HG03097 (cell line): Measurements from ENCODE around the gene LILRB2.
"Not testable (repeated sequence)": the region's sequence is repeated elsewhere in the genome, so short reads cannot be mapped to it uniquely, and the experiment has no call there.

Experiments used
- ATAC-seq: cut with Tn5 transposase; IDR thresholded peaks from one replicate; pipeline ENCODE4 v1.9.1; 2021; ENCODE audit not compliant: unreplicated experiment, low FRiP score

The LILRB2 gene

DNA sequence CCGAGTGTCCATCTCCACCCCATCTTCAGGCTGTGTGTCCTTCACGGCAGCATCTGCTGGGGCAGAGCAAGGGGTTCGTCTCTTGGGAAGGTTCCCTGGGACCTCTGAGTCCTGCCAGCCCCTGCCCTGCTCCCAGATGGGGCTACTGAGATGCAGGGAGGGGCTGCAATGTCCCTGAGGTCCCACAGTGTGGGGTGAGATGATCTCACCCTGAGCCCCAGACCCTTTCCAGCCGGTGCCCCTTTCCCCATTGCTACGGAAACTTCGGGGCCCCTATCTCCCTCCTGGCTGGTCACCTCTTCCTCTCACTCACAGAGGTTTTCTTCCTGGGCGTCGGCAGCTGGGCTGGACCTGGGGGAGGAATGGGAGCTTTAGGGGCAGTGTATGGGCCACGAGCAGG is 5.0 kb downstream of the LILRB2 start:
- ATAC-seq, result no peak

- not testable (repeated sequence) for ATAC-seq
Measured at GRCh38 chr19:54274516-54274915, 6.4 kb downstream of the LILRB2 start.

GRCh38 chr19:54273821-54274220 is 7.1 kb downstream of the LILRB2 start:
- no peak for ATAC-seq

GRCh38 chr19:54272181-54272580 is 8.7 kb downstream of the LILRB2 start:
- not testable (repeated sequence) for ATAC-seq

- not testable (repeated sequence) for ATAC-seq
Measured at GRCh38 chr19:54271587-54271986, 9.3 kb downstream of the LILRB2 start.

DNA sequence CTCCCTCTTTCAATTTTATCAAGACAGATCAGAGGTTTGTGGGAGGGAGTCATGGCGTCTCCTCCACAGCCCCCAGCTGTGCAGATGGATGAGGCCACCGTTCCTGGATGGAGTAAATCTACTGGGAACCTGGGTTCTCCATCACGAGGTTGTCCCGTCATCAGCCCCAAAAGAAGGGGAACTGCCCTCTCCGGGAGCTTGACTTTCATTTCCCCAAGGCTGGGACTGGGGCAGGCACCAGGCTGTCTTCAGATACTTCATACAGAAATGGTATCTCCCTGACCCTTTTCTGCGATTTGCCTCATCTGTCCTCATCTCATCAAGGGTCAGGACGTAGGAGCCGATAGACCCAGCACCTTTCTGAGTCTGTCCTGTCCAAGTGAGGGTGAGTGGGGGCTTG is 9.8 kb downstream of the LILRB2 start:
- ATAC-seq, result no peak

DNA sequence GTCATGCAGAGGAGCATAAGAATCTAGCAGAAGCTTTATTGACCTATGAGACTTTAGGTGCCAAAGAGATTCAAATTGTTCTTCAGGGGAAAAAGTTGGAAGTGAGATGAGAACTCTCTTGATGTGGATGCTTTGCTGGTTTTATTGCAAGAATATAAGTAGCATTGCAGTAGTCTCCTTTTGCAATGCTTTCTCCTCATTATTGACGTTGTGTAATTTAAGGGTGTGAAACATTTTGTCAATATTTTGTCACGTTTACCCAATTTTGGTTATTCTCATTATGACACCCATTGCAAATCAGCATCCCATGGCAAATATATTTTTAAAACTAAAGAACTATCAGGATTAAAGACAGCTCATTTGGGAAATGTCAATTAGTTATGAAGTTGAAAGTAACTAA is 12.0 kb downstream of the LILRB2 start:
- no peak for ATAC-seq

- no peak for ATAC-seq
Measured at GRCh38 chr19:54266133-54266532, 14.8 kb downstream of the LILRB2 start.

DNA sequence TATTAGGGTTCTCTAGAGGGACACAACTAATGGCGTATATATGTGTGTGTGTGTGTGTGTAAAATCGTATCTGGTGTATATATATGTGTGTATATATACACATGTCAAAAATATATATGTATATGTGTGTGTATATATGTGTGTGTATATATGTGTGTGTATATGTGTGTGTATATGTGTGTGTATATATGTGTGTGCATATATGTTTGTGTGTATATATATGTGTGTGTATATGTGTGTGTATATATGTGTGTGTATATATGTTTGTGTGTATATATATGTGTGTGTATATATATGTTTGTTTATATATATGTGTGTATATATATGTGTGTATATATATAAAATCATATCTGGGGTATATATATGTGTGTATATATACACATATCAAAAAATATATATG is 18.4 kb downstream of the LILRB2 start:
- no peak for ATAC-seq

DNA sequence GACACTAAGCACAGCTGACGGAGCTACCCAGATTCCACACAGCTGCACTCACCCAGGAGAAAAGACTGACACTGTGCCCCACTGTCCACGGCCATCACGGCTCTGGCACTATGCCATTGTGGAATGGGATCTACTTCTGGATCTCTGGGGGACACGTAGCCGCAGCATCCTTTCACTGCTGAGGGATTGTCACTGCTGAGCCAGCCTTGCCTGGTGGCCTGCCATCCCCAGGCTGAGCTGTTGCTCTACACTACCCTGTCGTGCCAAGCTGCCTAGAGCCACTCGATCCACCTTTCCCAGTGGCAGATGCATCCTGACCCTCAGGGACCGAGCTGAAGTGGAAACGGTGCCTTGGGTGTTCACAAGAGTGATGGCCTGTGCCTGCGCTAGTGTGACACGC is 18.8 kb downstream of the LILRB2 start:
- ATAC-seq, result no peak

DNA sequence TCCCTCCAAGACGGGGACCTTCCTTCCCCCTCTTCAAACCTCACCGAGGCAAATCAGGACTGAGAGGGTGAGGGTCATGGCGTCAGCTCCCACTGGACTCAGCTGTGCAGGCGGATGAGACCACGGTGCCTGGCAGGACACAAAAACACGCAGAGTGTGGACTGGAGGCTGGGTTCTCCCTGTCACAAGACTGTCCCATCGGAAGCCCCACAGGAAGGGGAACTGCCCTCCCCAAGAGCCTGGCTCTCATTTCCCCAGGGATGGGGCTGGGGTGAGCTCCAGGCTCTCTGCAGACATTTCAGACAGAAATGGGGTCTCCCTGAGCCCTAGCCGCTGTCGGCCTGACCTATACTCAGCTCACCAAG is 23.8 kb downstream of the LILRB2 start, which contains the start of gene LILRB5:
Gene LILRB5, minus strand, starts transcription at position 158 of the 365 bp plus-strand sequence. Its CDS starts 80 bp downstream, at position 78.
- ATAC-seq, result no peak

- no peak for ATAC-seq
Measured at GRCh38 chr19:54256250-54257115, 24.4 kb downstream of the LILRB2 start.

- no peak for ATAC-seq
Measured at GRCh38 chr19:54255105-54255775, 25.7 kb downstream of the LILRB2 start.

- ATAC-seq, result no peak
Measured at GRCh38 chr19:54254195-54254906, 26.6 kb downstream of the LILRB2 start.

DNA sequence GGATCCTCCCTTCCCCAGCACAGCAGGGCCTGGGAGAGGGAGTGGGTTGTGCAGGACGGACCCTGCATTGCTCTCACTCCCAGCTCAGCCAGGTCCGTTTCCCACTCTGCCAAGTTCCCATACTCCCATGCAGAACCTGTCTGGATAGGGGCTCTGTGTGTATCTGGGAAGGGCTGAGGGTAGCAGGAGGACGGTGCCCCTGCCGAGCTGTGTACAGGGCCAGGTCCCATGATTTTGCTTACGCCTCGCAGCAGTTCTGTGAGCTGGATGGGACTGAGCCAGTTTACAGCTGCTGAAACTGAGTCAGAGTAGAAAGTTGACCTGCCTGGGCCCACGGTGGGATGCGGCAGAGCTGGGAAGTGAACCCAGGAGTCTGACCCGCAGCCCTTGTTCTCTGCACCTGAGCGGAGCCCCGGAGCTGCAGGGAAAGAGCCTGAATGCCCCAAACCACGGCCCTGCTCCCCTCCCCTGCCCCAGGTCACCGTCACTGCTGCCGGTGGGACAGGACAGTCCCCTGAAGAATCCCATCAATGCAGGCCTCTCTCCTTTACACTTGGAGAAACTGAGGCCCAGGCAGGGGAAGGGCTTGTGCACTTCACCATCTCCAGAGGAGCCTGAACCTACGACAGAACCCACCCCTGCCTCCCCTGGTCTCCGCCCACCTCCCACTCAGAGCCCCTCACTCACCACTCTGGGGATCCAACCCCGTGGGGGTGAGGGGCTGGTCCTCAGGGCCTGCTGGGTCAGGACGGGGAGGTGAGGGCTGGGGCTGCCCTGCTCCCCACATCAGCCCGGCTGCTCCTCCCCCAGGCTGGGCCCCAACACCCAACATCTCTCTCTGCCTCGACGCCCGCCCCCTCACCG is 27.3 kb downstream of the LILRB2 start:
- no peak for ATAC-seq

DNA sequence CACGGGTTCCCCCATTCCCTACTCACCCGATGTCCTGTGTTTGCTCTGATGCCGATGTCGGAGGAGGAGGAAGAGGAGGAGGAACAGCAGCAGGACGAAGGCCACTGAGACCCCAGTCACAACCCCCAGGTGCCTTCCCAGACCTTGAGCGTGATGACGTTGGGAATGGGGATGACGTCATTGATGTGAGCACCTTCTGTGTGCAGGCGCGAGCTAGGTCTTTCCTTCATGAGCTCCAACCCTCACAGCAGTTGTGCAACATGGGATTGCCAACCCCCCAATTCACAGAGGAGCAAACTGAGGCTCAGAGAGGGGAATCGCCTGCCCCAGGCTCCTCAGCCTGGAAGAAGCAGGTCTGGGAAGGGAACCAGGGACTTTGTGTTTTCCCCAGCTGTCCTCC is 28.1 kb downstream of the LILRB2 start:
- ATAC-seq, result no peak

- ATAC-seq, result no peak
Measured at GRCh38 chr19:54252243-54252642, 28.7 kb downstream of the LILRB2 start.

DNA sequence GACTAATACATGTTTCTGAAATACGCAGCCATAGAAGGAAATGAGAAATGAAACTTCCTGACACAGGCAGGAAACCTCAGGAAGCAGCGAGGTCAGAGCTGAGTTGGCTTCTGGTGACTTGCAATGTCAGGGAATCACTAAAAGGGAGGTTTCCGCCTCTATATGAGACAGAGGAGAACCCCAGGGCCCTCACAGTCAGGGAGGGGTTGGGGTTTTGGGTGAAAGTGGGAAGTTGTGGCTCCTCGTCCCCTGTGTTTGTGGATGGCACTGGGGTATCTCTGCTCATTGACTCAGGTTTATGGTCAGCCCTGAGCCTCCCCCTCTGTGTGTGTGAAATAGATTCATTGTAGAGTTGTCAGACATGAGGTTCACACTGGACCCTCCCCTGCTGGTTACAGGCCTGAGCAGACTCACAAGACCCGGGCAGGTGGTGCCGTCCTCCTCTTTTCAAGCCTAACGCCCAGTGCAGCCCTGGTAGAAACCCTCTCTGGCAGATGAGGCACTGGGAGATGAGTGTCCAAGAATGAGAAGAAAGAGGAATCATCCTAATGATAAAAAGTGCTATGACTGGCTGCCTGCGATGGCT is 32.8 kb downstream of the LILRB2 start:
- no peak for ATAC-seq

DNA sequence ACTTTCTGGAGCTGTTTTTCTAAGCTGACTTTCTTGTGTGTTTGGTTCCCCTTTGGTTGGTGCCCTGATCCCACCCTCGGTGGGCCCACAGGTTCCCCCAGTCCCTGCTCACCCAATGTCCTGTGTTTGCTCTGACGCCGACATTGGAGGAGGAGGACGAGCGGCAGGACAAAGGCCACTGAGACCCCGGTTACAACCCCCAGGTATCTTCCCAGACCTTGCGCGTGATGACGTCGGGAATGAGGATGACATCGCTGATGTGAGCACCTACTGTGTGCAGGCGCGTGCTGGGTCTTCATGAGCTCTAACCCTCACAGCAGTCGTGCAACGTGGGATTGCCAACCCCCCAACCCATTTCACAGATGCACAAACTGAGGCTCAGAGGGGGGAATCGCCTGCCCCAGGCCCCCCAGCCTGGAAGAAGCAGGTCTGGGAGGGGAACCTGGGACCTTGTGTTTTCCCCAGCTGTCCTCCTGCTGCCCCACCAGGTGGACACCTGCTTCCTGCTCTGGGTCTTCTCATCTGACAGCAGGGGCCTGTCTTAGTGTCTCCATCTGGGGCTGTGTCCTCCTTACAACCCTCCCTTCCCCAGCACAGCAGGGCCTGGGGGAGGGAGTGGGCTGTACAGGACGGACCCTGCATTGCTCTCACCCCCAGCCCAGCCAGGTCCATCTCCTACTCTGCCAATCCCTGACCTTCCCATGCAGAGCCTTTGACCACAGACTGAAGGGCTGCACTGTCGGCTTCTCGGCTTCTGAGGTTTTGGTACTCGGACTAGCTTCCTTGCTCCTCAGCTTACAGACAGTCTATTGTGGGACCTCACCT is 33.6 kb downstream of the LILRB2 start:
- ATAC-seq, result no peak
